GM23338 (cell line): ENCODE results near the gene CDYL2. TPM values are rescaled to one million over a fixed set of nuclear protein-coding genes. Genes with fewer than 3 reads are reported as not detected.

Experiments used
- ATAC-seq: fragments of 200-7000 bp; cut with Tn5 transposase; 3 replicates; pipeline ENCODE4 v1.9.1; 2020
- DNase-seq: peaks from one replicate; pipeline ENCODE4 v3.0.0-alpha.2; 2015; ENCODE audit warnings: low spot score
- H2AFZ ChIP-seq: fragments of 200-600 bp; sonication (generic); 2 replicates; pipeline ENCODE4 v1.8.0; 2016; ENCODE audit warnings: antibody characterized with exemption, mild to moderate bottlenecking, moderate library complexity
- H3F3A ChIP-seq: fragments of 200-600 bp; sonication (generic); replicated peaks from 2 replicates; pipeline ENCODE4 v1.8.0; 2017; ENCODE audit warnings: antibody characterized with exemption, mixed run types, low read depth
- H3K27ac ChIP-seq: fragments of 200-600 bp; sonication (generic); 2 replicates; pipeline ENCODE4 v1.6.1; 2016; ENCODE audit warnings: low read depth
- H3K27me3 ChIP-seq: fragments of 200-600 bp; sonication (generic); 2 replicates; pipeline ENCODE4 v1.8.0; 2016; ENCODE audit warnings: mild to moderate bottlenecking, mixed run types, moderate library complexity; ENCODE audit not compliant: insufficient read depth
- H3K36me3 ChIP-seq: fragments of 200-600 bp; sonication (generic); 2 replicates; pipeline ENCODE4 v1.8.0; 2016; ENCODE audit warnings: mild to moderate bottlenecking; ENCODE audit not compliant: insufficient read depth
- H3K4me1 ChIP-seq: fragments of 200-600 bp; sonication (generic); 2 replicates; pipeline ENCODE4 v1.8.0; 2016; ENCODE audit warnings: mild to moderate bottlenecking, moderate library complexity; ENCODE audit not compliant: insufficient read depth
- H3K4me2 ChIP-seq: fragments of 200-600 bp; sonication (generic); 2 replicates; pipeline ENCODE4 v1.7.1; 2017; ENCODE audit warnings: mixed run types
- H3K4me3 ChIP-seq: fragments of 200-600 bp; sonication (generic); 2 replicates; pipeline ENCODE4 v1.6.1; 2016; ENCODE audit warnings: mixed run types
- H3K79me2 ChIP-seq: fragments of 200-600 bp; sonication (generic); replicated peaks from 2 replicates; pipeline ENCODE4 v1.8.0; 2017; ENCODE audit warnings: mild to moderate bottlenecking; ENCODE audit not compliant: insufficient read depth
- H3K9me2 ChIP-seq: fragments of 200-600 bp; sonication (generic); 2 replicates; pipeline ENCODE4 v1.8.0; 2017; ENCODE audit not compliant: insufficient read depth
- H4K20me1 ChIP-seq: fragments of 200-600 bp; sonication (generic); replicated peaks from 2 replicates; pipeline ENCODE4 v1.8.0; 2017; ENCODE audit warnings: mild to moderate bottlenecking; ENCODE audit not compliant: insufficient read depth
- H3K27ac Mint-ChIP-seq: 2 replicates; pipeline ENCODE4 v1.8.0; 2020; ENCODE audit warnings: inconsistent platforms, mild to moderate bottlenecking, moderate library complexity, mixed read lengths
- H3K27me3 Mint-ChIP-seq: 3 replicates; pipeline ENCODE4 v1.8.0; 2022; ENCODE audit warnings: low read depth, mild to moderate bottlenecking, moderate library complexity, mixed read lengths, inconsistent platforms; ENCODE audit not compliant: insufficient read depth, poor library complexity
- H3K36me3 Mint-ChIP-seq: 3 replicates; pipeline ENCODE4 v1.8.0; 2021; ENCODE audit warnings: low read depth, mild to moderate bottlenecking, inconsistent platforms, moderate library complexity, mixed read lengths
- H3K4me1 Mint-ChIP-seq: 3 replicates; pipeline ENCODE4 v1.8.0; 2020; ENCODE audit warnings: mild to moderate bottlenecking, inconsistent platforms, mixed read lengths
- H3K4me3 Mint-ChIP-seq: 3 replicates; pipeline ENCODE4 v1.8.0; 2021; ENCODE audit warnings: moderate library complexity, mild to moderate bottlenecking, inconsistent platforms, mixed read lengths
- H3K9me3 Mint-ChIP-seq: 3 replicates; pipeline ENCODE4 v1.8.0; 2020; ENCODE audit warnings: moderate library complexity, mild to moderate bottlenecking, inconsistent platforms, mixed read lengths
- CREB1 ChIP-seq: fragments of 250-450 bp; sonication (Bioruptor Pico); IDR thresholded peaks from 2 replicates; pipeline ENCODE4 v1.5.0; 2020; ENCODE audit warnings: low read depth, mild to moderate bottlenecking, moderate library complexity
- EZH2 ChIP-seq: fragments of 200-600 bp; sonication (generic); IDR thresholded peaks from one replicate; pipeline ENCODE4 v1.8.0; 2017; ENCODE audit warnings: antibody characterized with exemption, mild to moderate bottlenecking, low read depth; ENCODE audit not compliant: unreplicated experiment
- EZH2phosphoT487 ChIP-seq: fragments of 200-600 bp; sonication (generic); IDR thresholded peaks from one replicate; pipeline ENCODE4 v1.8.1; 2018; ENCODE audit warnings: antibody characterized with exemption; ENCODE audit not compliant: unreplicated experiment
- JUNB ChIP-seq: IDR thresholded peaks from one replicate; pipeline ENCODE4 v1.6.1; 2016; ENCODE audit warnings: antibody characterized with exemption; ENCODE audit not compliant: unreplicated experiment
- NANOG ChIP-seq: IDR thresholded peaks from 2 replicates; pipeline ENCODE4 v1.6.1; 2016; ENCODE audit warnings: antibody characterized with exemption, borderline replicate concordance
- POLR2AphosphoS5 ChIP-seq: IDR thresholded peaks from 2 replicates; pipeline ENCODE4 v1.6.1; 2016; ENCODE audit warnings: antibody characterized with exemption, low read depth
- REST ChIP-seq: IDR thresholded peaks from one replicate; pipeline ENCODE4 v1.6.1; 2018; ENCODE audit warnings: antibody characterized with exemption; ENCODE audit not compliant: unreplicated experiment
- STAT1 ChIP-seq: IDR thresholded peaks from one replicate; pipeline ENCODE4 v1.6.1; 2016; ENCODE audit warnings: antibody characterized with exemption; ENCODE audit not compliant: unreplicated experiment
- ZNF114 ChIP-seq: fragments of 250-450 bp; sonication (Bioruptor Pico); IDR thresholded peaks from 2 replicates; pipeline ENCODE4 v1.5.0; 2020; ENCODE audit warnings: mild to moderate bottlenecking, moderate library complexity
- ZNF331 ChIP-seq: fragments of 250-450 bp; sonication (Bioruptor Pico); IDR thresholded peaks from 2 replicates; pipeline ENCODE4 v1.5.0; 2020; ENCODE audit warnings: low read depth, mild to moderate bottlenecking, moderate library complexity
- ZNF462 ChIP-seq: fragments of 250-450 bp; sonication (Bioruptor Pico); IDR thresholded peaks from 2 replicates; pipeline ENCODE4 v1.5.0; 2020; ENCODE audit warnings: mild to moderate bottlenecking, moderate library complexity
- polyA plus RNA-seq: library from polyadenylated mRNA; unstranded; fragments of >200 nt; fragmentation: Nextera tagmentation; extraction: Ambion mirVana; gene quantifications from 2 replicates; pipeline ENCODE4 v1.2.1, GENCODE V29; 2016
- total RNA-seq: library from RNA; depleted of rRNA; stranded (reverse); fragments of >200 nt; shearing (Covaris generic); gene quantifications from 2 replicates; pipeline ENCODE4 v1.2.3, GENCODE V29; 2014
- TF ChIP-seq, protein P1 (sequence below): IDR thresholded peaks from 2 replicates; pipeline ENCODE4 v1.6.1; 2016; ENCODE audit warnings: antibody characterized with exemption

The CDYL2 gene
- total and polyA plus RNA-seq, 2 experiments from 2014 or later = 0.82 to 4.3 TPM

DNA sequence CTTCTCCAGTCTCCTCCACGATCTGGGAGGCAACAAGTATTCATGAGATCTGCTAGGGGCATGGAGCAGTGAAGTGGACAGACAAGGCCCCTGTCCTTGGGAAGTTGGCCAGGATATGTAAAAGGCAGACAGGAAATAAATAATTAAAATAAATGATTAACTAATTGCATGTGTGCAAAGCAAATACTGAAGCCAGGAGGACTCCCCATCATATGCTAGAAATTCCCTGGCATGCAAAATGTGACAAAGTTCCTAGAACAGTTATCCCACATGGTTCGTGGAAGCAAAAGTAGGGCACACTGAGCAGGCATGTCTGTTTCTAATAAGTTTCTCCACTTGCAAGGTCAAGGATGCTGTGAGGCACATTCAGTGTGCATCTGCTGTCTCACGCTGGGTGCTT, 86.8 kb downstream of the CDYL2 start:
- Histone ChIP-seq H3K27me3 (no peaks in the 10 kb centered on the region), H3K4me1 (no peaks in the 10 kb centered on the region), H3K36me3 (no peaks in the 10 kb centered on the region), H3K27ac (no peak overlapping the region), H4K20me1 (no peaks in the 10 kb centered on the region), H2AFZ (no peak overlapping the region), H3K79me2 (no peaks in the 10 kb centered on the region), H3K4me2 (no peak overlapping the region), H3K4me3 (no peak overlapping the region), H3F3A (no peaks in the 10 kb centered on the region), H3K9me2 (peaks cover 17% of the 10 kb centered on the region)
- no peaks in the 10 kb centered on the region for H3K27me3 Mint-ChIP-seq
- H3K4me1 Mint-ChIP-seq = peaks cover 4% of the 10 kb centered on the region
- no peak overlapping the region for H3K27ac Mint-ChIP-seq
- H3K36me3 Mint-ChIP-seq = no peaks in the 10 kb centered on the region
- TF ChIP-seq ZNF114 (CRISPR knock-in tag) (no peak), ZNF331 (CRISPR knock-in tag) (no peak), STAT1 (no peak), EZH2 (no peak), JUNB (no peak), POLR2AphosphoS5 (no peak), NANOG (no peak)
- TF ChIP-seq, protein P1, sequence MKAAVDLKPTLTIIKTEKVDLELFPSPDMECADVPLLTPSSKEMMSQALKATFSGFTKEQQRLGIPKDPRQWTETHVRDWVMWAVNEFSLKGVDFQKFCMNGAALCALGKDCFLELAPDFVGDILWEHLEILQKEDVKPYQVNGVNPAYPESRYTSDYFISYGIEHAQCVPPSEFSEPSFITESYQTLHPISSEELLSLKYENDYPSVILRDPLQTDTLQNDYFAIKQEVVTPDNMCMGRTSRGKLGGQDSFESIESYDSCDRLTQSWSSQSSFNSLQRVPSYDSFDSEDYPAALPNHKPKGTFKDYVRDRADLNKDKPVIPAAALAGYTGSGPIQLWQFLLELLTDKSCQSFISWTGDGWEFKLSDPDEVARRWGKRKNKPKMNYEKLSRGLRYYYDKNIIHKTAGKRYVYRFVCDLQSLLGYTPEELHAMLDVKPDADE = no peak
- no peak for DNase-seq
- H3K9me3 Mint-ChIP-seq = peaks cover 2% of the 10 kb centered on the region; the same call in 1 of the 3 replicates
- no peak for ATAC-seq
- H3K4me3 Mint-ChIP-seq = no peak overlapping the region

- no peaks in the 10 kb centered on the region for H3K79me2 ChIP-seq
- peaks cover 4% of the 10 kb centered on the region for H3K4me1 Mint-ChIP-seq
- no peaks in the 10 kb centered on the region for H3K27me3 ChIP-seq
- no peak overlapping the region for H2AFZ ChIP-seq
- H3K27ac Mint-ChIP-seq = no peak overlapping the region
- H3K4me1 ChIP-seq = no peaks in the 10 kb centered on the region
- no peak overlapping the region for H3K4me3 ChIP-seq
- H3K9me2 ChIP-seq = peaks cover 17% of the 10 kb centered on the region
- no peaks in the 10 kb centered on the region for H3K36me3 ChIP-seq
- DNase-seq = no peak
- no peak overlapping the region for H3K4me2 ChIP-seq
- no peaks in the 10 kb centered on the region for H3K9me3 Mint-ChIP-seq
- no peaks in the 10 kb centered on the region for H3K36me3 Mint-ChIP-seq
- no peak for ATAC-seq
- H3K4me3 Mint-ChIP-seq = no peak overlapping the region
- no peaks in the 10 kb centered on the region for H4K20me1 ChIP-seq
- no peaks in the 10 kb centered on the region for H3K27me3 Mint-ChIP-seq
- H3F3A ChIP-seq = no peaks in the 10 kb centered on the region
- no peak overlapping the region for H3K27ac ChIP-seq
- TF ChIP-seq ZNF114 (CRISPR knock-in tag) (no peak), NANOG (no peak), REST (no peak), EZH2phosphoT487 (no peak), CREB1 (CRISPR knock-in tag) (no peak), STAT1 (no peak), ZNF462 (CRISPR knock-in tag) (no peak), ZNF331 (CRISPR knock-in tag) (no peak), EZH2 (no peak)
Measured at GRCh38 chr16:80716564-80717139, 87.7 kb downstream of the CDYL2 start.
